HCT116 (cell line): Measurements from ENCODE around the gene NUP50. TPM values are rescaled to one million over a fixed set of nuclear protein-coding genes. Genes with fewer than 3 reads are reported as not detected.

ENCODE experiments used
- ATAC-seq: fragments of 200-7000 bp; cut with Tn5 transposase; 2 replicates; pipeline ENCODE4 v1.9.1; 2020; ENCODE audit warnings: mild to moderate bottlenecking, moderate library complexity
- BruUV-seq: library from RNA; stranded (reverse); fragments of 400-500 nt; replicated peaks from 2 replicates; lab custom pipeline; 2021; lab: Mats Ljungman, UMichigan
- CTCF ChIA-PET: fragments of 300-600 bp; sonication (Branson Sonifier 250); formaldehyde crosslinking; loops from one replicate; lab custom pipeline; 2021; ENCODE audit warnings: antibody characterized with exemption; lab: Charles Lee
- POLR2A ChIA-PET: fragments of 300-600, 350-600 bp; sonication (Branson Sonifier 250); formaldehyde crosslinking; loops from one replicate; lab custom pipeline; 2021; ENCODE audit warnings: antibody characterized with exemption; lab: Charles Lee
- RAD21 ChIA-PET, 2 experiments: fragments of 300-600 bp; sonication (Branson Sonifier 250); formaldehyde crosslinking; loops; one replicate each; lab custom pipeline; 2023; ENCODE audit warnings: low total read pairs in 2 of 2; ENCODE audit not compliant: uncharacterized antibody in 2 of 2, unreplicated experiment in 2 of 2, low non-redundant PET in 1 of 2; lab: Charles Lee
- DNase-seq: peaks from one replicate; pipeline ENCODE4 v3.0.0-alpha.2; 2010; ENCODE audit warnings: low read depth, low spot score
- H2AFZ ChIP-seq: fragments of 200-600 bp; shearing (Covaris generic), sonication (generic); 2 replicates; pipeline ENCODE4 v1.6.1; 2017; ENCODE audit warnings: low read depth, mixed run types, mixed read lengths, antibody characterized with exemption, low read length; ENCODE audit not compliant: poor library complexity, severe bottlenecking
- H3K27ac ChIP-seq: 2 replicates; pipeline ENCODE4 v1.5.1; 2012; ENCODE audit warnings: low read depth, low read length
- H3K27me3 ChIP-seq: fragments of 200-600 bp; sonication (generic); 2 replicates; pipeline ENCODE4 v1.6.1; 2016; ENCODE audit warnings: mixed run types, low read length, mixed read lengths; ENCODE audit not compliant: insufficient read depth
- H3K36me3 ChIP-seq, 2 experiments: fragments of 200-500 bp in 1 of 2; fragments of 200-600 bp in 1 of 2; sonication (Bioruptor generic) in 1 of 2; sonication (generic) in 1 of 2; 2 replicates each; pipeline versions ENCODE4 v1.5.1 to v1.6.1; 2014 to 2016; ENCODE audit warnings: low read length in 2 of 2, inconsistent platforms in 1 of 2, mixed read lengths in 1 of 2, mixed run types in 1 of 2; ENCODE audit not compliant: insufficient read depth in 2 of 2, control insufficient read depth in 1 of 2
- H3K4me1 ChIP-seq, 2 experiments: fragments of 200-600 bp in 1 of 2; sonication (generic) in 1 of 2; 2 replicates each; pipeline versions ENCODE4 v1.5.1 to v1.6.1; 2012 to 2017; ENCODE audit warnings: low read length in 2 of 2, inconsistent platforms in 1 of 2, mild to moderate bottlenecking in 1 of 2, mixed read lengths in 1 of 2, mixed run types in 1 of 2, moderate library complexity in 1 of 2; ENCODE audit not compliant: insufficient read depth in 2 of 2, control insufficient read depth in 1 of 2
- H3K4me2 ChIP-seq: fragments of 200-600 bp; sonication (generic); 2 replicates; pipeline ENCODE4 v1.6.1; 2017; ENCODE audit warnings: mixed run types, low read length, mixed read lengths
- H3K4me3 ChIP-seq, 2 experiments: fragments of 200-600 bp in 1 of 2; sonication (generic) in 1 of 2; replicated peaks in 1 of 2; 2 replicates each; pipeline ENCODE4 v1.5.1; 2011 to 2016; ENCODE audit warnings: low read length in 2 of 2, control low read depth in 1 of 2, low read depth in 1 of 2, mild to moderate bottlenecking in 1 of 2, mixed read lengths in 1 of 2, mixed run types in 1 of 2
- H3K79me2 ChIP-seq: fragments of 200-600 bp; sonication (generic); 2 replicates; pipeline ENCODE4 v1.6.1; 2017; ENCODE audit warnings: mild to moderate bottlenecking, mixed run types, low read length, moderate library complexity, mixed read lengths; ENCODE audit not compliant: insufficient read depth
- H3K9ac ChIP-seq: fragments of 200-600 bp; sonication (generic); 2 replicates; pipeline ENCODE4 v1.6.1; 2016; ENCODE audit warnings: low read length, mixed read lengths
- H3K9me2 ChIP-seq: fragments of 200-600 bp; sonication (generic), shearing (Covaris generic); 2 replicates; pipeline ENCODE4 v1.6.1; 2017; ENCODE audit warnings: mixed run types, mild to moderate bottlenecking, moderate library complexity; ENCODE audit not compliant: insufficient read depth
- H3K9me3 ChIP-seq, 2 experiments: fragments of 200-500 bp in 1 of 2; fragments of 200-600 bp in 1 of 2; sonication (Bioruptor generic) in 1 of 2; sonication (generic) in 1 of 2; 2 replicates each; pipeline ENCODE4 v1.6.1; 2014 to 2017; ENCODE audit warnings: low read length in 2 of 2, mixed read lengths in 2 of 2, inconsistent platforms in 1 of 2, low read depth in 1 of 2, mild to moderate bottlenecking in 1 of 2, mixed run types in 1 of 2, moderate library complexity in 1 of 2; ENCODE audit not compliant: control insufficient read depth in 1 of 2, insufficient read depth in 1 of 2
- H4K20me1 ChIP-seq: fragments of 200-600 bp; sonication (generic), shearing (Covaris generic); 2 replicates; pipeline ENCODE4 v1.6.1; 2017; ENCODE audit warnings: mixed run types, mild to moderate bottlenecking, moderate library complexity; ENCODE audit not compliant: insufficient read depth
- EZH2 ChIP-seq: fragments of 200-600 bp; sonication (generic); IDR thresholded peaks from 2 replicates; pipeline ENCODE4 v1.6.1; 2017; ENCODE audit warnings: antibody characterized with exemption, mixed run types
- FOSL1 ChIP-seq: IDR thresholded peaks from 2 replicates; pipeline ENCODE4 v1.6.1; 2012; ENCODE audit warnings: low read depth
- REST ChIP-seq: IDR thresholded peaks from 2 replicates; pipeline ENCODE4 v1.6.1; 2012; ENCODE audit warnings: low read depth
- intact Hi-C: fragments of 100-400 bp; cut with micrococcal nuclease; formaldehyde crosslinking; loops from 2 replicates; pipeline ENCODE4 v1.10.0; 2022
- total RNA-seq: library from RNA; stranded (reverse); gene quantifications from one replicate; pipeline ENCODE4 v1.2.1, GENCODE V29; 2021; ENCODE audit not compliant: unreplicated experiment

Gene NUP50
- total RNA-seq, 1 experiment from 2014 or later = 102 TPM

DNA sequence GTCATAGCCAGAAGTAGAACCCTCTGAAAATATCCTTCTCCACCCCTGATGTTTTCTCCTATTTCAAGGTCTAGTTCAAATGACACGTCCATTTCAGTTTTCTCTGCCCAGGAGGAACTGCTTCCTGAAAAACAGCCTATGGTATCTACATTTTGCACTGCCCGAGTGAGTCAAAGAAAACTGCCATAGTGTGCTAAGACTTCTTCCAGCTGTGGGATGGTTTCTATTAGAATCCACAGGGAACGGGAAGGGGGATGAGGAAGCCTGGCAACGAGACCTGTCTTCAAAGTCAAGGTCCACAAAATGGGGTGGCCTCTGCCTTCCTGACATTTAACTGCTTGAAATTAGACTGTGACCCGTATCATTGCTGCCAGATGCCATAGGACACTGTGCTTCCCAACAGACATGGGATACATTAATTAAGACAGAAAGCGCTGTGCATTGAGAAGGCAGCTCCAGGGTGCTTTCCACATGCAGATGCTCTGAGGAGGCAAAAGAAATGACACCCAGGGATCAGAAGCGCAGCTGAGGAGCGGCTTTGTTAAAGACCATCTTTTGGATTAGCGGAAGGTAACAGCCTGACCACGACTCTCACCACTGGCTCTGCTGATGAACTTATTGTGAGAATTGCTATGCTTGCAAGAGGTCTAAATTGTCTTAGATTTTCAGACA lies 39.4 kb upstream of the NUP50 start:
- intact Hi-C loops = no loop called here
- H3K9ac ChIP-seq = no peak overlapping the region
- ATAC-seq (no peak), DNase-seq (no peak)
- H4K20me1 ChIP-seq = no peaks in the 10 kb centered on the region
- no peaks in the 10 kb centered on the region for H3K9me3 ChIP-seq
- H3K4me1 ChIP-seq = peaks cover 0 to 9% of the 10 kb centered on the region in 2 experiments; a peak in 2 of 4 replicates
- BruUV-seq = no TSS peak
- TF ChIP-seq EZH2 = no peak
- no peak for TF ChIP-seq REST
- TF ChIP-seq, all 23 proteins: peak for 0
- ChIA-PET CTCF (no interaction called here), POLR2A (no interaction called here), RAD21 (no interaction called here)
- Histone ChIP-seq H3K27me3 (no peaks in the 10 kb centered on the region), H3K4me3 (no peak overlapping the region), H3K4me2 (no peak overlapping the region), H3K27ac (no peak overlapping the region), H3K36me3 (no peaks in the 10 kb centered on the region), H2AFZ (no peak overlapping the region), H3K9me2 (no peaks in the 10 kb centered on the region), H3K79me2 (no peaks in the 10 kb centered on the region)

DNA sequence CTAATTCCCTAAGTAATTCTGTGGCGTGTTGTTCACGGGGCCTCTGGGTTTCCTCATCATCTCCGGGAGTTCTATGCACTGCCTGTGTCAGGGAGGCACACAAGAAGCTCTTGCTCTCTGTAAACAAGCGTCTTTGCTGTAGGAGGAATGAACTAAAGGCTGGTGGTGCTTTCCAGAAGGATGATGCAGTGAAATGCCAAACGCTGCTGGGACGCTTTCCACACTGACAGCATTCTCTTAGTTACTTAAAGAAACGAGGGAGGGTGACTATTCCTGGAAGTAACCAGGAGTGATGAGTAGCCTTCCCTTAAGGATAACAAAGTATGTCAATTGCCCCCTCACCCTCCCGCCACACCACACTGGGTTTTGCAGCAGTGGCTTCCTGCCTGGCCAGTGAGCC lies 38.5 kb upstream of the NUP50 start:
- no peaks in the 10 kb centered on the region for H3K36me3 ChIP-seq
- peaks cover 0 to 9% of the 10 kb centered on the region in 2 experiments; a peak in 2 of 4 replicates for H3K4me1 ChIP-seq
- intact Hi-C loops = no loop called here
- no peaks in the 10 kb centered on the region for H3K9me3 ChIP-seq
- H3K27ac ChIP-seq = no peak overlapping the region
- ATAC-seq (no peak), DNase-seq (no peak)
- H4K20me1 ChIP-seq = no peaks in the 10 kb centered on the region
- BruUV-seq = no TSS peak
- H3K4me3 ChIP-seq = no peak overlapping the region
- H2AFZ ChIP-seq = no peak overlapping the region
- ChIA-PET POLR2A (interaction anchor here (0.6 kb wide), 1 partner anchor 358 kb away, joined by 4 read pairs; no protein-coding TSS in a partner anchor), RAD21 (no interaction called here), CTCF (no interaction called here)
- no peaks in the 10 kb centered on the region for H3K79me2 ChIP-seq
- H3K9me2 ChIP-seq = no peaks in the 10 kb centered on the region
- H3K4me2 ChIP-seq = no peak overlapping the region
- H3K9ac ChIP-seq = no peak overlapping the region
- H3K27me3 ChIP-seq = no peaks in the 10 kb centered on the region
- TF ChIP-seq FOSL1 = no peak
